ENCODE data around the gene ALAS1. TPM values are rescaled to one million over a fixed set of nuclear protein-coding genes. Genes with fewer than 3 reads are reported as not detected.

ALAS1 gene
- total and polyA plus RNA-seq, 9 of the 15 experiments (the other 6 are each of a cell fraction or from before 2014, with no cell fraction given): 21.4 to 49.5 (median 34.4) TPM

GRCh38 chr3:52245322-52246263, 47.6 kb downstream of the ALAS1 start, which contains the start of gene PPM1M (continued):
- TF ChIP-seq ZNF407 (IDR thresholded peaks at IDR 0.05; ENCODE audit: low read depth) (no peak), ZNF263 (CRISPR knock-in tag; IDR thresholded peaks at IDR 0.05; ENCODE audit: borderline replicate concordance) (no peak), SMAD4 (CRISPR knock-in tag; conservative IDR thresholded peaks at IDR 0.05) (peak; percentile 66), NONO (IDR thresholded peaks at IDR 0.05; ENCODE audit: low read depth in 2 of 2, low read length in 1 of 2) (0 out of 4 replicates have a peak, but pooled peaks of 1 of the 2 experiments have one; percentile 42), CXXC5 (CRISPR knock-in tag; IDR thresholded peaks at IDR 0.05) (peak; percentile 72), HNRNPH1 (optimal IDR thresholded peaks at IDR 0.05; ENCODE audit: low read depth, low read length) (no peak), ZFPM2 (CRISPR knock-in tag; IDR thresholded peaks at IDR 0.05) (no peak), RBM14 (IDR thresholded peaks at IDR 0.05; ENCODE audit: borderline replicate concordance, insufficient read depth, low read depth, low read length) (no peak)

Data from K562 (cell line).